GM18505 (cell line): Measurements from ENCODE around the gene SRGAP1.
"Not testable (repeated sequence)": the region's sequence is repeated elsewhere in the genome, so short reads cannot be mapped to it uniquely, and the experiment has no call there.

Experiments
- ATAC-seq: cut with Tn5 transposase; IDR thresholded peaks from one replicate; pipeline ENCODE4 v1.9.1; 2021; ENCODE audit not compliant: unreplicated experiment
- POLR2A ChIP-seq: IDR thresholded peaks from 4 replicates; pipeline ENCODE4 v1.6.1; 2011; ENCODE audit warnings: borderline replicate concordance; ENCODE audit not compliant: insufficient read depth, insufficient read length; ENCODE audit errors: extremely low read depth

The SRGAP1 gene

GRCh38 chr12:63846238-63846967 is 1.9 kb downstream of the SRGAP1 start:
- no peak for TF ChIP-seq POLR2A
- no peak for ATAC-seq

- no peak for ATAC-seq
- TF ChIP-seq POLR2A = no peak
Measured at GRCh38 chr12:63848450-63848849, 4.0 kb downstream of the SRGAP1 start.

- TF ChIP-seq POLR2A = no peak
- ATAC-seq = no peak
Measured at GRCh38 chr12:63849106-63849620, 4.7 kb downstream of the SRGAP1 start.

- no peak for TF ChIP-seq POLR2A
- ATAC-seq = no peak
Measured at GRCh38 chr12:63849641-63850040, 5.1 kb downstream of the SRGAP1 start.

GRCh38 chr12:63853978-63854377 is 9.5 kb downstream of the SRGAP1 start:
- TF ChIP-seq POLR2A = no peak

GRCh38 chr12:63855299-63855698 is 10.8 kb downstream of the SRGAP1 start:
- no peak for TF ChIP-seq POLR2A
- no peak for ATAC-seq

More at GRCh38 chr12:63853978-63854377, 9.5 kb downstream of the SRGAP1 start:
- no peak for ATAC-seq

- no peak for TF ChIP-seq POLR2A
- no peak for ATAC-seq
Measured at GRCh38 chr12:63857771-63858670, 13.5 kb downstream of the SRGAP1 start.

GRCh38 chr12:63859880-63860279 is 15.4 kb downstream of the SRGAP1 start:
- not testable (repeated sequence) for ATAC-seq

- TF ChIP-seq POLR2A = no peak
- no peak for ATAC-seq
Measured at GRCh38 chr12:63862187-63862968, 17.9 kb downstream of the SRGAP1 start.

GRCh38 chr12:63862969-63863230 is 18.4 kb downstream of the SRGAP1 start:
- ATAC-seq = no peak
- no peak for TF ChIP-seq POLR2A

GRCh38 chr12:63863658-63864453 is 19.4 kb downstream of the SRGAP1 start:
- ATAC-seq = no peak
- no peak for TF ChIP-seq POLR2A

- TF ChIP-seq POLR2A = no peak
- no peak for ATAC-seq
Measured at GRCh38 chr12:63864454-63864706, 19.9 kb downstream of the SRGAP1 start.

GRCh38 chr12:63865448-63865847 is 20.9 kb downstream of the SRGAP1 start:
- ATAC-seq = no peak
- no peak for TF ChIP-seq POLR2A
